Measurements from ENCODE around the gene BCL2L1.

Gene BCL2L1

DNA sequence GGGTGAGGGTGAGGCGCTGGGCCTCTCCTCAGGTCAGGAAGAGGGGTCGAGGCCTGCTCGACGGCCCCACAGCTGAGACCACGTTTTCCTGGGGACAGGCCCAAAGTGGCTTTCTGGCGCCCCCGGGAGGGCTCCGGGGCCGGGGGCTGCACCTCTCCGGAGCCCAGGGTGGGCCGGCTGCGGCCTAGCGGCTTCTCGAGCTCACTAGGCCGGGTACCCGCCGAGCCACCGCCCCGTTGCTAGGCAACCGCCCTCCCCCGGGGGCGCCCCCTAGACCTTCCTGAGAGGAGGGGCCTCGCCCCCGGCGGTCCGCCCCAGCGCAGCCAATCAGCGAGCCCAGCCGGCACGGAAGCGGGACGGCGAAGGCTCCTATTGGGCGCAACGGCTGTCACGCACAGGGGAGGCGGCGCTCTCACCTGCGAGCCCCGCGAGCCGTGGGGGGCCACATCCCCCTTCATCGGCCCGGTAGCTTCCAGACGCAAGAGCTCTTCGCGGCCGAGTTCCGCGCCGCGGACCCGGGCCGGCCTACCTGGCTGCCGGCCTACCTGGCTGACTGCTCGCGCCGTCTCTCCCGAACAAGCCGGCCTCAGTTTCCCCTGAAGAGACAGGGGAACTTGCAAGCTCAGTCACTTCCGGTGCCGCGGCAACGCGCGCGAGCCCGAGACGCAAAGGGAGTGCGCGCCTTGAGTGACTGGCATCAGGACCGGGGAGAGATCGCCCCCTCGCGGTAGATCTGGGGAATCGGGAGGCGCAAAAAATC is 831 bp upstream of the BCL2L1 start:
- peak; percentile 98 for DNase-seq

DNA sequence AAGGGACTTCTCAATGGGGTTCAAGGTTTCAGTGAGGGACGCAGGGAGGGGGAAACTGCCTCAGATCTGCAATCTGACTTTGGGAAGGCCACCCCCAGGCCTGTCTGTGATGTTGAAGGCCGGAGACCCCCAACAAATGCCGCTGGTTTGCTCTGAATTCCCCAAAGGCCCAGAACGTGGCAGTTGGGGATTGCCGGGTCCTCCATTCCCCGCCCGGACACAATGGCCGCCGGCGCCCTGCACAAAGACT is 326 bp upstream of the BCL2L1 start:
- DNase-seq = no peak

DNA sequence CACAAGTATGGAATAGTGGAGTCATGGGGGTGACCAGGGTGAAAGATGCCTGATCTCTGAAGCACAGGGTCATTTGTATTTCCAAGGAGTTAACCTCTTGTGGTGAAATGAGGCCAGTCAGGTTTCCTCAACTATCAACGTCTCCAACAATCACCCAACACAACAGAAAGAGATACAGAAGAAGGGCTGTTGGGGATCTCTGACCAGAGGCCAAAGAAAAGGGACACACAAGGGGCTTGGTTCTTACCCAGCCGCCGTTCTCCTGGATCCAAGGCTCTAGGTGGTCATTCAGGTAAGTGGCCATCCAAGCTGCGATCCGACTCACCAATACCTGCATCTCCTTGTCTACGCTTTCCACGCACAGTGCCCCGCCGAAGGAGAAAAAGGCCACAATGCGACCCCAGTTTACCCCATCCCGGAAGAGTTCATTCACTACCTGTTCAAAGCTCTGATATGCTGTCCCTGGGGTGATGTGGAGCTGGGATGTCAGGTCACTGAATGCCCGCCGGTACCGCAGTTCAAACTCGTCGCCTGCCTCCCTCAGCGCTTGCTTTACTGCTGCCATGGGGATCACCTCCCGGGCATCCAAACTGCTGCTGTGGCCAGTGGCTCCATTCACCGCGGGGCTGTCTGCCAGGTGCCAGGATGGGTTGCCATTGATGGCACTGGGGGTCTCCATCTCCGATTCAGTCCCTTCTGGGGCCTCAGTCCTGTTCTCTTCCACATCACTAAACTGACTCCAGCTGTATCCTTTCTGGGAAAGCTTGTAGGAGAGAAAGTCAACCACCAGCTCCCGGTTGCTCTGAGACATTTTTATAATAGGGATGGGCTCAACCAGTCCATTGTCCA is 1.0 kb downstream of the BCL2L1 start:
- DNase-seq = peak; percentile 31

DNA sequence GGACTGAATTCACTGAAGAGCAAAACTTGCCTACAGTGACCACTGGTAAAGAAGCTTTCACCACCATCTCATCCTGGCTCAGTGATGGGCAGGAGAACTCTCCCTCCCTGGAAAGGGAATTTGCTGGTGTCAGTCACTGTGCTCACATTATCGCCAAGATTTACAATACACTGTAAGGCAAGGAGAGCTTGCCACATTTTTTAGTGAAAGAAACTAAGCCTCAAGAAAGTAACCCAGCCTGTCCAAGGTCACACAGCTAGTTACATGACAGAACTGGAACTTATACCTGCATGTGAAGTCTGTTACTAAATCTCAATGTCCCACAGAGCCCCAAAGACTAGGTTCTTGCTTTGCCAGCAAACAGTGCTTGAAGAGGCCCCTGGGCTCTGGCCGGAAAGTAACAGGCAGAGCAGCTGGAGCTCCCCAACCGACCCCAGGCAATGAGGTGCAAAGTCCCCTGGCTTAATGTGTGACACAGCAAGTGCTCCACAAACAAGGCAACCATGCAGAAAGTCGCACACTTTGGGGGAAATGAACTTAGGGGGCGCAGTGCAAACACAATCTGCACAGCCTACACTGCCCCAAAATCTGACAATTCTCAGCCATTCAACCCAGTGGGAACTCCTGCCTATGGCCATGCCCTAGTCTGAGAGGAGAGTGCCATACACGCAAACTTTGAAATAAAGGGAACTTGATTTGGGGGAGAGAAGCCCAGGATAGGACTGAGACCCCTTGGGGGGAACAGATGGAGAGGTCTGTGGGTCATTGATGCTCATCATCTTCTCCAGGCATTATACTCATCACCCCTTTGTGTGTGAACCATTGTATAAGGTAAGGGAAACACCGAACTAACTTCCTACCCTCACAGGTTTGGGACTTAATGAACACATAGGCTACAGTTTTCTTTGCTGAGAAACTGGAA is 1.9 kb downstream of the BCL2L1 start:
- DNase-seq = peak; percentile 27

DNA sequence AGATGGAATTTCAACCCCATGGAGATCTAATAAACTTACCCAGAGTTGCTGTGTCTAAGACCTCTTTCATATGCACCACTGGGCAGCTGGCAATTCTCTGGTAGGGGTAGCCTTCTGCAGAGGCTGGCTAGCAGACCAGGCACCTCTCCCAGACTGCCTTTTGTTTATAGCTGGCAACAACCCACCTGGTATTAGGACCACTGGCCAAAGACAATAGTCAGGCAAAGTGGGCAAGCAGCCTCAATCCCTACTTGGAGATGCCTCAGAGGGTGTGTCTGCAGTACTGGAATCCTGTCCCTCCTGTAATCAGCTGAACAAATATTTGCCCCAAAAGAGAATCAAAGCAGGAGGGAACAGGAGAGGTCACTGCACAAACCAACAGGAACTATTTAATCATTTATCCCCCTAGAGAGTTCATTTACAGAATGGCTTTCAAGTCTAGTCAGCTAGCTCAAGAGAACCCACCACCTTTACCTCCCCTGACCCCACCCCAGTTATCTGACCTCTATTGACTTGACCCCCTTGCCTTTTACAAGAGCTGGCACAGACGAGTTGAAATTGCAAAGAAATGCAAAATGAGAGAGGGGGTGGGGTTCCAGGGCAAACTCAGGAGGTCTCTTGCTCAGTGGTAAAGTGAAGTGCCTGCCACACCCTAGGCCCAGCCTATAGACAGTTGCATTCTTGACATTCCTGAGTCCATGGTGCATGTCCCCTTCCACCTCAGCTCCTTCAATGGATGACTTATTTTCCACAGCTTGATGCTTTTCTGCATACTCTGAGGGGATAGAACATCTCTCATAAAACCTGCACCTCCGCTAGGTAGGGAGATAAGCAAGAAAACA is 2.8 kb downstream of the BCL2L1 start:
- no peak for DNase-seq

DNA sequence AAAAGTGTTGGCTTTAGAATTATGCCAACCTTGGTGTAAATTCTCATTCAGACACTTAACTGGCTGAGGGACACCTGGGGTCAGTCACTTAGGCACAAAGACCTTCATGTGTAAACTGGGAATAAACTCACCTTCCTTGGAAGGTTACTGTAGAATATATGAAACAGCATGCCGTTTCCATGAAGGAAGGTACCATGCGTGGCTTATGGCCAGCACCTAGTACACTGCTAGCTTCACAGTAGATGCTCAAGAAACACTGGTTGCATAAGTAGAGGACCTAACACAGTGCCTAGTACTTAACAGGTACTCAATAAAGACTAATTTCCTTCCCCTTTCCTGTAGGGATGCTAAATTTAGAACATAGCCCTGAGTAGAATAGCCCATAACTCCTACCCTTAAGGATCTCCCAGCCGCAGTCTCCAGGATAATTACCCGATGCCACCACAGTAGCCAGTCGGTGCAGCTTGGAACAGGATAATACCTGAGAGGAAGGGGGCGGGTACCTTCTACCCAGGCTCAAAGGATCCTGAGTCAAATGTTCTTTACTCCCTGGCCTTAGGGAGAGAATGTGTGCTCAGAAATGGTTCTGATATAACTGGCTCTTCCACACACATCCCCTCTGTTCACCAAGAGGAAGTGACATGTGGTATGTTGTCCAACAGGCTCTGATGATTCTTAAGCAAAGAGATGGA is 3.6 kb downstream of the BCL2L1 start:
- DNase-seq = no peak

DNA sequence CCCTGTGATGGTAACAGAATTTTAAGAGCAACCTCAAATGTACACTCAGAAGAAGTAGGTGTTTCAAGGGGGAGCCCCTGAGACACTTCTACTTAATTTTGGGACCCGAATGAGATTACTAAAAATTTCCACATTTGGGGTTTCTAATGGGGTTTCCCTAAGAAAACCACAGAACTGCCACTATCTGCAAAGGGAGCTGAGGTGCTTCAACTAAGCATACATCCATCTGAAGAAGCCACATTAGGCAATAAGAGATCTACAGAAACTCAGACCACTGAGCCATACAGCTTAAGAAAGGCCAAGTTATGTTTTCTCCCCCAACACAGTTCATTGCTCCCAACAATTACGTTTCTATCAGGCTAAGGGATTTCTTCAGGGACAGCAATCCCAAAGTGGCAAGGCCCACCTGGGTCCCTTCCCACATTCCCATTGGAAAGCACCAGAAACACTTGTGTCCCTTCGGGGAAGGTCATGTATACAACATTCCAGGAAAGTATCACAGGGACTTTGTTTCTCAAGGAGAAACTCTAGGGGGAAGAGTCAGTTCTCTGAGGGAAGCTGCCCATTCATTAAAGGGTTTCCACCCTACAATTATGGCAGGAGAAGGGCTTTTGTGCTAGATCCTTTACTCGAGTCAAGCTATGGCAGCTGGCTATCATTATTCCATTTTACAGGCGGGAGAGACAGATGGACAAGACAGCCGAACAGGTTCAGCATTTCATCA is 5.0 kb downstream of the BCL2L1 start:
- no peak for DNase-seq

DNA sequence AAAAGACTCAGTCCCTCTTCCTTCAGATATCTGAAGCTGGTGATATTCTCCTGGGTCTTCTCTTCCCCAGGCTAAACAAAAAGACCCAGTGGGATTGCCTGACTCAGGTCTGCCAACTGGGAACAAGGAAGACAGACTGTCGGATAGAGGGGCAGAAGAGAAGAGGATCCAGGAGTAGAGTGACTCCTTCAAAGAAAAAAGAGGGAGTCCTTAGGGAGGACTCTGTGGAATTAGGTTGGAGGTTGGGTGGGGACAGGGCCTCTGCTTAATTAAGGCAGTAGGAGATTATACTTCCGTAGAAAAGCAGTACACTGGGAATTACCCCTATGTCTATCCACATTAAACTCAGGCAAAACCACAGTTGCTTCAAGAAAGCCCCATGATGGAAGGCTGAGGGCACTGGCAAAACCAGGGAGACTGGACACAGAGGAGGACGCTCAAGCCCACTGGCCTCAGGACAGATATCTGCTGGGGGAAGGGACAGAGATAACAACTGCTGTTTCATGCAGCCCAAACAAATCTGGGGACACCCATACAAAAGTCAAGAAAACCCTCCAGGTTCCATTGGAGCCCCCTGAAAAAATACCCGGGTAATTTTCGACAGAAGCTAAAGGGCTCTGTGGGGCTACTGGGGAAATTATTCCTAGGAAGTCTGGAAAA is 5.7 kb downstream of the BCL2L1 start:
- no peak for DNase-seq

DNA sequence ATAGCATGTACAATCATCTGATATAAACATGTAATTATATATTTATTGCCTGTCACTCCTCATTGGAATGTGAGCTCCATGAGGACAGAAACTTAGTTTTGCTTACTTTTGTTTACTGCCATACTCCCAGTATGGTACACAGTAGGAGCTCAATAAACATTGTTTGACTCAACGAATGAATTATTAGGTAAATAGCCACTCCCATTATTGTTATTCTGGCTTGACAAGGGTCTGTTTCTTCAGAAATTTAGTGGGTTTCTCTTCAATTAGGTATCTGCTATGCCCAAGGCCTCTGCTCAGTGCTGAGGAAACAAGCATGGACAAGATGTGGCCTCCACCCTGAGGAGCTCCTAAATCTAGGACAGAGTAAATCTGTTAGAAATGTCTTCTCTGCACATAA is 6.3 kb downstream of the BCL2L1 start:
- no peak for DNase-seq

DNA sequence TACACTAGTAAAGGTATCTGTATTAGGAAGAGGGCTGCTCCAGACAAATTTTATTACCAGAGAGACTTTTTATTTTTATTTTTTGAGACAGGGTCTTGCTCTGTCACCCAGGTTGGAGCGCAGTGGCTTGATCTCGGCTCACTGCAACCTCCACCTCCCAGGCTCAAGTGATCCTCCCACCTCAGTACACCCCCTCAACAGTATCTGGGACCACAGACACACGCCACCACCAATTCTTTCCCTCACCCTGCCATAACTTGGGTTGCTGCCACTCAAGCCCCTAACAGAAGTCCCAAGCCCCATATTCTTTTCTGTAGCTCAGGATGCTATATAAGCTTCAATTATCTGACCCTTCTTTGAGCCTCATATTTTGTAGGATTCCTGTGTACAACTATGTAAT is 6.9 kb downstream of the BCL2L1 start:
- DNase-seq = no peak

DNA sequence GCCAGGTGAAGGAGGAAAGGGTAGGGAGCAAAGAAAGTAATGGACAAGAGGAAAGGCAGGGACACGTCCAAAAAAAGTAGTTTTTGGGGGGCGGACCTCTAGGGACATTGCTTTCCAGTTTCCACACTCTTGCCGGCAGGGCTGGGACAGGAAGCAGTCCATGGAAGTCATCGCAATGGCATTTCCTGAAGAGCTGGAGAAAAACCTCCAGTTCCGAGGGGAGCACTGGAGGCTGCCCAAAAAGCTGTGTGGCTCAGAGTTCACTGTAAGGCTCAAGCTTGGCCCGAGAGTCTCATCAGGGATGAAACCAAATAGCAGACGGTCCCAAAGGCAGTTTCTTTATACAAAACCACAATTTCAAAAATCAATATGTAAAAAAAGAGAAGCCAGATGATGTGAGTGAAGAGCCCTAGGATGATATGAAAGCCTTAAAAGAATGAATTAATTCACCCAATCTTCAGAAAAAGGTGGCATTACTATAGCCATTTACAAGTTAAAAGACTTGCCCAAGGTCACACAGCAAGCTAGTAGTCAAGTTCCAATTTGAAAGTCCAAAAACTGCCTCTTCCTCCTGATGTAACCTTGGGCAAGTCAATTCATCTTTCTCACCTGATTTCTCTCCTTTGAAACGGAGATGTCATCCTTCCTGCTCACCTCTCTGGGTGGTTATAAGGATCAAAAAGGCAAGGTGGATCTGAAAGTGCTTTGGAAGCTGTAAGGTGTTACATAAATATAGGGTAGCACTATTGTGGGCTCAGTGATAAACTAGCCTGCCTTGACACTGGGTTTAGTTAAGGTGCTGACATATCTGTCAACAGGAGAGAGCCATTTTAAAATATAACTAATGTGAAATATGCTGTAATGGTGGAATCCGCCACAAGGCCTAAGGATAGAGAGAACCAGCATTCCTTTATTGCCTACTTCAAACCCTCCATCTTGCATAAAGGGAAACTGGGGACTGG is 9.1 kb downstream of the BCL2L1 start:
- DNase-seq = no peak

DNA sequence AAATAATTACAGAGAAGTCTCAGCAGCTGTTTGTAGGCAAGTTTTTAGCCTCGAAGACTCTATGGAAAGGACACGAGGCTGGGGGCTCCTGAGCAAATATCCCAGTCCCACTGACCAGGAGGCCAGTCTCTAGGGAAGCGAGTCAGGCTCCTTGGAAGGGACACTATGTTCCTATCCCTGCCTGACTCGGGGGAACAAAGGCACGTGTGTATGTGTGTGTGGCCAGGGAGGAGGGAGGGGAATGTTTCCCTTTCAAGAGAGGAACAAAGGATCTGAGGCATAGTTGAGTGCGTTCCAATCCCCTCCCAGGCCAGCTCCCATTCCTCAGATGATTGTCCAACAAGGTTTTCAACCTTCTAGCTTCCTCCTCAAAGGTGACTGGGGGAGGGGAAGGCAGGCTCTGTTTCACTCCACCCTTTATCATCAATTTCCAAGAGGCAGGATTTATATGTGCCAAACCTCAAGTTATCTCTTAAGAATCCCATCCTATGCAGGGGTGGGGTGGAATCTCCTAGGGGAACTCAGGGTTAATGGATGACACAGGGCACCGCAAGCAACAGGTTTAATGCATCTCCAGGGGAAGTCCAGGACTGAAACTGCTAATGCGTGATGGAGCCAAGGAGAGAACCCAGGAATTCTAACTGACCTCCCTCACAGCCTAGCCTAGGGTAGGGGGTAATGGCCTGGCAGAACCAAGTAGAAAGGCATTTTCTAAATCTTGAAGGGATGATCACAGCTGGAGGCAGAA is 9.9 kb downstream of the BCL2L1 start:
- DNase-seq = no peak

DNA sequence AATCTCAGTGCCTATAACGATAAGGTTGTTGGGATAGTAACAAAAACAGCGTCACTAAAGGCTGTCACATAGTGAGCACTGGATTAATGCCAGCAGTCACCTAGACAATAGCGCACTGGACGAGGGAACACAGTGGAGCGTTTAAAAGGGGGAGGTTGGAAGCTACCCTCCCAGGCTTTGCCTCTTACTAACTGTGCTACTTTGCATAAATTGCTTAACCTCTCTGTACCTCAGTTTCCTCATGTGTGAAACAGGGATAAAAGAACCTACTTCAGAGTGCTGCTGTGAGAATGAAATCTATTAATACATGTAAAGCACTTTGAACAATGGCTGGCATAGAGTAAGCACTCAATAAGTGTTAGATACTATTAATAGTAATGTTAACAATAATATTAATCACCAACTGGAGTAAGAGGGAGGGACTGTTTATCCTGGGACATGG is 10.5 kb downstream of the BCL2L1 start:
- DNase-seq = no peak

DNA sequence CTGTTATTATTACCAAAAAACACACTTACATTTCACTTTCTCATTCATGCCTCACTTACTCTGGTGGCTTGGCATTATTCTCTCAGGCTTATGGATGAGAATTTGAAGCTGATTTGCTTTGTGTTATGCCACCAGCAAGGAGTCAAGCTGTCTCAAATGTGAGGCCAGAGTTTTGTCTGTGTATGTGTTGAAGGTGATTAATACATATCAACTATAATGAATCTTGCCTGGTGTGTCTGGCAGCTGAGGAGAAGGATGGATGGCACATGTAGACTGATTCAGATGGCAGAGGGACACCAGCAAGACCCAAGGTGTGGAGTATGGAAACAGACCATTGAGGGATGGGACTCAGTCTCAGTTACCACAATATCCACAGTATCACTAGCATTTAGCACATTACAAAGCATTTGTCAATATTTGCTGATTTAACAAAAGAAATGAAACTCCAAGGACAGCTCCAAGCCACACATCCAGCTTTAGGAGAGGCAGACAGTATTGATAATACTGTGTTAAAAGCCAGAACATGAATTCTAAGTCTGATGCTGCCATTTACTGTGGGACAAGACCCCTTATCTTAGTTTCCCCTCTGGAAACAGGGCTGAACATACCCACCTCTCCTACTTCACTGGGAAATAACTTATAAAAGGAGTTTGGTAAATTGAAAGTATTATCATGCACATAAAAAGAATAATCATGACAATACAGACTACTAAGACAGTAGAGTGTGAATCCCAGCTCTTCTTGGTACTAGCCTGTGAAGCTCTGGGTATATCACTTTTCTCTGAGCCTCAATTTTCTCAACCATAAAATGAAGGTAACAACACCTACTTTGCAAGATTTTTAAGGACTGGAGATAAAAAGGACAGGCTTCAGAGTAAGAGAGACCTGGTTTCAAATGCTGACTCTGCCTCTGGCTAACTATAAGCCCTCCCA is 11.2 kb downstream of the BCL2L1 start:
- DNase-seq = no peak

DNA sequence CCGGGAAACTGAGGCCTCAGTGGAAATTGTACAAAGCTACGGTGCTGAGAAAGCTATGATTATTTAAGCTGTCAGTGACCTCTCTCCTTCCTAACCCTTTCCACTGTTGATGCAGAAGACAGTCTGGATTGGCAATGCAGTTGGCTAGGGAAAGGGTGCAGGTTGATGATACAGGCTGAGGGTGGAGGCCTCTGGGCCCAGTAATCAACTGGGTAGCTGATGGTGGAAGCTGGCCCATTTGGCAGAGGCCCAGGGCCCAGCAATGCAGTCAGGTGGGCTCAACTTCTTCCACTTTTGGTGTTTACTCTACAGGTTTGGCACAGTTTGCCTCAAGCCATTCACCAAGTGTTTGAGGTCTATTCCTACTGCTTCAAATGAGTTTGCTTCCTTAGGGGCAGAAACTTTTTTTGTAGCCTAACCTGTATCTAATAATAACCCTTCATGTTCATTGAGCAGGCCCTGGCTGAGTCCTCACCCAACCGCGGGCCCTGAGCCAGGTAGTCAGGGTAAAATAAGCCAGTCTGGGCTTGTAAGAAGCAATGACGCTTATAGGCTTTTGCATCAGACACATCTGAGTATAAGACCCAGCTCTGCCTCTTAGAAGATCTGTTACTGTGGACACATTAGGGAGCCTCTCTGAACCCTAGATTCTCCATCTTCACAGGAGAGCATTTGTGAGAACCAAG is 12.1 kb downstream of the BCL2L1 start:
- no peak for DNase-seq

DNA sequence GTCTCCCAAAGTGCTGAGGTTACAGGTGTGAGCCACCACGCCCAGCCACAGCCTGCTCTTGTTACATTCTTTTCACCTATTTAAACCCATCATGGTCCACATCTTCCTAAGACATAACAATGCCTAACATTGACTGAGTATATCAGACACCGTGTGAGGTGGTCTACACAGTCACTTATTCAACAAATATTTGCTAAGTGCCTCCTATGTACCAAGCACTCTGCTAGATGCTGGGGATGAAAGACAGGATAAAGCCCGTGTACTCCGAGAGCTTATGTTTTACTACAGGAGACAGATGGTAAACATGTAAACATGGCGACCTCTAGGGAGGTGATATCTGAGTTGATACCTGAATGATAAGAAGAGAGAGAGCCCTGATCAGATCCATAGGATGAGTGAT is 12.7 kb downstream of the BCL2L1 start:
- DNase-seq = no peak

All from activated T-cell treated with anti-CD3 and anti-CD28 coated beads, Interleukin-2, amount 50 U/mL, for 1 hour (primary cell).